NK-92 treated with Interleukin-12 subunit alpha and Interleukin-12 subunit beta, amount 100 ng/mL, for 24 hours (cell line): ENCODE measurements around the gene PDE2A.

Source experiments
- DNase-seq: peaks from one replicate; lab custom pipeline; 2025; lab: John Stamatoyannopoulos, UW

PDE2A gene

GRCh38 chr11:72657411-72658100, 16.7 kb downstream of the PDE2A start:
- DNase-seq: no peak

GRCh38 chr11:72655896-72656464, 18.2 kb downstream of the PDE2A start:
- DNase-seq: no peak

GRCh38 chr11:72655014-72655413, 19.2 kb downstream of the PDE2A start:
- DNase-seq: no peak

- DNase-seq: no peak
Measured at GRCh38 chr11:72653649-72654048, 20.6 kb downstream of the PDE2A start.

GRCh38 chr11:72652873-72653630, 21.2 kb downstream of the PDE2A start:
- DNase-seq: no peak

GRCh38 chr11:72652133-72652532, 22.1 kb downstream of the PDE2A start:
- no peak for DNase-seq

- no peak for DNase-seq
Measured at GRCh38 chr11:72649215-72649976, 24.8 kb downstream of the PDE2A start.

GRCh38 chr11:72648384-72649136, 25.7 kb downstream of the PDE2A start:
- DNase-seq: no peak

GRCh38 chr11:72647882-72648281, 26.3 kb downstream of the PDE2A start:
- no peak for DNase-seq

GRCh38 chr11:72646472-72646871, 27.8 kb downstream of the PDE2A start:
- DNase-seq: no peak

- DNase-seq: no peak
Measured at GRCh38 chr11:72646024-72646423, 28.2 kb downstream of the PDE2A start.

GRCh38 chr11:72643547-72643946, 30.7 kb downstream of the PDE2A start:
- DNase-seq: no peak

GRCh38 chr11:72642884-72643522, 31.2 kb downstream of the PDE2A start:
- no peak for DNase-seq

GRCh38 chr11:72642043-72642883, 32.0 kb downstream of the PDE2A start:
- DNase-seq: no peak

GRCh38 chr11:72641522-72642042, 32.6 kb downstream of the PDE2A start:
- DNase-seq: no peak

- no peak for DNase-seq
Measured at GRCh38 chr11:72639502-72640375, 34.5 kb downstream of the PDE2A start.

- no peak for DNase-seq
Measured at GRCh38 chr11:72637926-72638325, 36.3 kb downstream of the PDE2A start.

- DNase-seq: no peak
Measured at GRCh38 chr11:72637198-72637597, 37.0 kb downstream of the PDE2A start.

GRCh38 chr11:72636376-72636775, 37.8 kb downstream of the PDE2A start:
- no peak for DNase-seq
